B cell (primary cell): Measurements from ENCODE around the gene CHRNG. TPM values are rescaled to one million over a fixed set of nuclear protein-coding genes. Genes with fewer than 3 reads are reported as not detected.
A peak's percentile ranks its signal among the peaks of the same experiment; 100 is the strongest.

Experiments
- ATAC-seq: fragments of 200-7000 bp; cut with Tn5 transposase; one replicate; pipeline ENCODE4 v1.10.0; 2021; ENCODE audit warnings: low read depth, mild to moderate bottlenecking, moderate number of reproducible peaks, moderate library complexity
- CTCF ChIA-PET: fragments of 350-600 bp; sonication (Branson Sonifier 250); formaldehyde crosslinking; loops from one replicate; lab custom pipeline; 2021; ENCODE audit warnings: antibody characterized with exemption, inconsistent platforms; lab: Charles Lee
- POLR2A ChIA-PET: fragments of 350-600 bp; sonication (Branson Sonifier 250); formaldehyde crosslinking; loops from one replicate; lab custom pipeline; 2021; ENCODE audit warnings: antibody characterized with exemption; lab: Charles Lee
- DNase-seq: peaks from one replicate; pipeline ENCODE4 v3.0.0; 2013
- H2AFZ ChIP-seq: 2 replicates; pipeline ENCODE4 v1.6.1; 2012; ENCODE audit warnings: mild to moderate bottlenecking, low read depth, low read length; ENCODE audit not compliant: insufficient read depth, poor library complexity, severe bottlenecking
- H3K27ac ChIP-seq, 2 donors: 1 replicate in 1 of 2; 2 replicates in 1 of 2; pipeline ENCODE4 v1.5.1; 2012 to 2013; ENCODE audit warnings: low read length in 2 of 2, mild to moderate bottlenecking in 2 of 2, moderate library complexity in 1 of 2
- H3K27me3 ChIP-seq, 4 experiments: fragments of 200-600 bp in 1 of 4; sonication (generic) in 1 of 4; replicated peaks in 1 of 4; 1 replicate in 2 of 4; 2 replicates in 2 of 4; pipeline versions ENCODE4 v1.6.1 to v1.7.0; 2013 to 2016; ENCODE audit warnings: low read length in 3 of 4, mild to moderate bottlenecking in 2 of 4, mixed read lengths in 1 of 4, moderate library complexity in 1 of 4; ENCODE audit not compliant: insufficient read depth in 4 of 4, control insufficient read depth in 3 of 4; ENCODE audit errors: control extremely low read depth in 1 of 4
- H3K36me3 ChIP-seq, 2 experiments: replicated peaks in 1 of 2; 1 replicate in 1 of 2; 2 replicates in 1 of 2; pipeline versions ENCODE4 v1.6.1 to v1.7.1; 2013; ENCODE audit warnings: low read length in 1 of 2; ENCODE audit not compliant: insufficient read depth in 2 of 2, control insufficient read depth in 1 of 2; ENCODE audit errors: control extremely low read depth in 1 of 2, extremely low read depth in 1 of 2
- H3K4me1 ChIP-seq, 2 donors: fragments of 200-600 bp in 1 of 2; sonication (generic) in 1 of 2; 1 replicate in 1 of 2; 2 replicates in 1 of 2; pipeline versions ENCODE4 v1.5.1 to v1.6.1; 2013 to 2017; ENCODE audit warnings: low read length in 2 of 2; ENCODE audit not compliant: control insufficient read depth in 2 of 2, insufficient read depth in 2 of 2
- H3K4me2 ChIP-seq: replicated peaks from 2 replicates; pipeline ENCODE3; 2012; ENCODE audit warnings: mild to moderate bottlenecking, low read depth, low read length; ENCODE audit not compliant: poor library complexity, severe bottlenecking
- H3K4me3 ChIP-seq, 5 experiments: fragments of 200-600 bp in 1 of 5; sonication (generic) in 1 of 5; 1 replicate in 3 of 5; 2 replicates in 2 of 5; pipeline versions ENCODE4 v1.5.1 to v1.7.0; 2011 to 2016; ENCODE audit warnings: low read length in 4 of 5, mild to moderate bottlenecking in 4 of 5, low read depth in 2 of 5, control low read depth in 1 of 5, moderate library complexity in 1 of 5; ENCODE audit not compliant: insufficient read depth in 1 of 5; ENCODE audit errors: control extremely low read depth in 1 of 5, extremely low read depth in 1 of 5
- H3K79me2 ChIP-seq: fragments of 200-600 bp; sonication (generic); one replicate; pipeline ENCODE4 v1.6.0; 2016; ENCODE audit warnings: low read length; ENCODE audit not compliant: control insufficient read depth, insufficient read depth
- H3K9ac ChIP-seq: fragments of 200-600 bp; sonication (generic); 2 replicates; pipeline ENCODE4 v1.6.1; 2017; ENCODE audit warnings: mild to moderate bottlenecking, low read length, moderate library complexity
- H3K9me3 ChIP-seq, 3 donors: one replicate each; pipeline versions ENCODE4 v1.6.1 to v1.7.1; 2013; ENCODE audit warnings: low read length in 2 of 3; ENCODE audit not compliant: control insufficient read depth in 2 of 3, insufficient read depth in 1 of 3; ENCODE audit errors: control extremely low read depth in 1 of 3
- H4K20me1 ChIP-seq: 2 replicates; pipeline ENCODE4 v1.6.0; 2012; ENCODE audit warnings: mild to moderate bottlenecking, low read length; ENCODE audit not compliant: insufficient read depth, control insufficient read depth, poor library complexity, severe bottlenecking
- H3K27ac Mint-ChIP-seq: one replicate; pipeline ENCODE4 v1.8.0; 2021; ENCODE audit warnings: mixed read lengths
- H3K27me3 Mint-ChIP-seq: one replicate; pipeline ENCODE4 v1.8.0; 2021; ENCODE audit warnings: mixed read lengths
- H3K4me1 Mint-ChIP-seq: one replicate; pipeline ENCODE4 v1.8.0; 2021; ENCODE audit warnings: mixed read lengths
- H3K4me3 Mint-ChIP-seq: one replicate; pipeline ENCODE4 v1.8.0; 2021; ENCODE audit warnings: mixed read lengths
- H3K9me3 Mint-ChIP-seq: one replicate; pipeline ENCODE4 v1.8.0; 2022; ENCODE audit warnings: mixed read lengths; ENCODE audit not compliant: insufficient read depth
- EZH2 ChIP-seq: IDR thresholded peaks from 2 replicates; pipeline ENCODE4 v1.6.1; 2012; ENCODE audit warnings: borderline replicate concordance, low read depth, mild to moderate bottlenecking, moderate library complexity, low read length; ENCODE audit not compliant: insufficient read depth, poor library complexity, severe bottlenecking
- WGBS: methylation state at CpG from one replicate; pipeline ENCODE4 v1.1.5; 2013; ENCODE audit warnings: missing lambda C conversion rate; ENCODE audit not compliant: insufficient coverage; 5-methylcytosine and 5-hydroxymethylcytosine counted together
- intact Hi-C: fragments of 100-400 bp; cut with micrococcal nuclease; formaldehyde crosslinking; loops from one replicate; pipeline ENCODE4 v1.10.0; 2022
- polyA plus RNA-seq: library from polyadenylated mRNA; depleted of rRNA; stranded (reverse); fragments of >200 nt; gene quantifications from 2 replicates; pipeline ENCODE4 v1.2.3, GENCODE V29; 2012
- total RNA-seq, 2 donors: library from RNA; stranded (reverse); fragments of 120-200 nt in 1 of 2; gene quantifications; 1 replicate in 1 of 2; 2 replicates in 1 of 2; pipeline versions ENCODE4 v1.2.3 to v1.2.4, GENCODE V29; 2013 to 2022
- TF ChIP-seq, protein P1 (sequence below): fragments of 200-600 bp; IDR thresholded peaks from one replicate; pipeline ENCODE4 v1.8.0; 2022; ENCODE audit warnings: antibody characterized with exemption, mild to moderate bottlenecking

The CHRNG gene
- total and polyA plus RNA-seq, 2 donors (not counting 1 experiment from before 2014, with no cell fraction given) = not detected

DNA sequence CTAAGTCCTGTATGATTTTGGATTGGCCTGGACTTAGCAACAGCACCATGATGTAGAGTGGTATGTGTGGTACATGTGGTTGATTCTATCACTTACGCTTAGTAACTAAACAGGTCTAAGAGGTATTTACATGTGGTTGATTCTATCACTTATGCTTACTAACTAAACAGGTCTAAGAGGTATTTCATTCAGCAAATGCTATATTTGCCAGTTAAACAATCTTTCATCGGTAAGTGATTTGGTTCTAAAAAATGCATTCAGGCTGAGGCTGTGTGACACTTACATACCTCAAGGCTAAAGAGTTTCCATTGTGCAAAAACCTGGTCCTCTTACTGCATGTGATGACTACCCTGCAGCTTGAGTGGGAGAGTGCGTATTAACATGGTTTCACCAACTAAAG lies 24.1 kb downstream of the CHRNG start:
- Histone ChIP-seq H3K4me2 (no peak overlapping the region), H2AFZ (no peak overlapping the region), H3K27ac (no peak overlapping the region), H3K79me2 (no peaks in the 10 kb centered on the region), H3K9me3 (no peaks in the 10 kb centered on the region), H3K4me1 (peaks cover 13 to 19% of the 10 kb centered on the region in 2 donors), H3K27me3 (no peaks in the 10 kb centered on the region), H3K4me3 (no peak overlapping the region), H3K9ac (no peak overlapping the region), H3K36me3 (peaks cover 22 to 69% of the 10 kb centered on the region in 2 experiments), H4K20me1 (no peaks in the 10 kb centered on the region)
- DNase-seq (no peak), ATAC-seq (no peak)
- no peaks in the 10 kb centered on the region for H3K9me3 Mint-ChIP-seq
- ChIA-PET CTCF (no interaction called here), POLR2A (no interaction called here)
- no peak overlapping the region for H3K4me3 Mint-ChIP-seq
- intact Hi-C loops = no loop called here
- WGBS = 100% methylated on average over 1 of the region's 3 CpGs
- peak overlapping the region; percentile 6 for H3K27ac Mint-ChIP-seq
- no peaks in the 10 kb centered on the region for H3K27me3 Mint-ChIP-seq
- no peak for TF ChIP-seq EZH2
- TF ChIP-seq, protein P1, sequence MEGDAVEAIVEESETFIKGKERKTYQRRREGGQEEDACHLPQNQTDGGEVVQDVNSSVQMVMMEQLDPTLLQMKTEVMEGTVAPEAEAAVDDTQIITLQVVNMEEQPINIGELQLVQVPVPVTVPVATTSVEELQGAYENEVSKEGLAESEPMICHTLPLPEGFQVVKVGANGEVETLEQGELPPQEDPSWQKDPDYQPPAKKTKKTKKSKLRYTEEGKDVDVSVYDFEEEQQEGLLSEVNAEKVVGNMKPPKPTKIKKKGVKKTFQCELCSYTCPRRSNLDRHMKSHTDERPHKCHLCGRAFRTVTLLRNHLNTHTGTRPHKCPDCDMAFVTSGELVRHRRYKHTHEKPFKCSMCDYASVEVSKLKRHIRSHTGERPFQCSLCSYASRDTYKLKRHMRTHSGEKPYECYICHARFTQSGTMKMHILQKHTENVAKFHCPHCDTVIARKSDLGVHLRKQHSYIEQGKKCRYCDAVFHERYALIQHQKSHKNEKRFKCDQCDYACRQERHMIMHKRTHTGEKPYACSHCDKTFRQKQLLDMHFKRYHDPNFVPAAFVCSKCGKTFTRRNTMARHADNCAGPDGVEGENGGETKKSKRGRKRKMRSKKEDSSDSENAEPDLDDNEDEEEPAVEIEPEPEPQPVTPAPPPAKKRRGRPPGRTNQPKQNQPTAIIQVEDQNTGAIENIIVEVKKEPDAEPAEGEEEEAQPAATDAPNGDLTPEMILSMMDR = no peak
- peaks cover 17% of the 10 kb centered on the region for H3K4me1 Mint-ChIP-seq

DNA sequence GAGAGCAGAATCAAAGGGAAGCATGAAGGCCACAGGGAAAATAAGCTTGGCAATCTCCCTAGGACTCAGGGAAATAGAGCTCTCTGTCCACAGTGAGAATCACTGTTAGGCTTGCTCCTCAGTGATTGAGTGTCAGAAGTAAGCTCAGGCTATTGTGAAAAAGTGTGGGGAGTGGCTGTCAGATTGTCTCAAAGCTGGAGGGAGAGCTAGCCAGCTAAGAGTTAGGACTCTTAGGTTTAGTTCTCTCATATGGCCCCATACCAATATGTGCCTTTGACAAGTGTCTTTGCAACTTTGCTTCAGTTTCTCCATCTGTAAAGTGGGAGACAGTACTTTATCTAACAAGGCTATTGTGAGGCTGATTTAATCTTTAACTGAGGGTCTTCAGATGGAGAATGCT lies 28.2 kb downstream of the CHRNG start:
- Histone ChIP-seq H3K4me1 (peaks cover 4 to 7% of the 10 kb centered on the region in 2 donors), H3K9ac (no peak overlapping the region), H2AFZ (no peak overlapping the region), H3K27me3 (no peaks in the 10 kb centered on the region), H4K20me1 (no peaks in the 10 kb centered on the region), H3K27ac (no peak overlapping the region), H3K9me3 (no peaks in the 10 kb centered on the region), H3K36me3 (peaks cover 21 to 80% of the 10 kb centered on the region in 2 experiments), H3K4me2 (no peak overlapping the region), H3K79me2 (no peaks in the 10 kb centered on the region), H3K4me3 (no peak overlapping the region)
- ATAC-seq = no peak
- CTCF ChIA-PET = no interaction called here
- TF ChIP-seq, protein P1 = no peak
- no peak for TF ChIP-seq EZH2
- no peak for DNase-seq
- intact Hi-C loops = no loop called here
- Mint-ChIP-seq H3K9me3 (no peaks in the 10 kb centered on the region), H3K4me3 (no peak overlapping the region), H3K4me1 (peaks cover 7% of the 10 kb centered on the region), H3K27ac (no peak overlapping the region), H3K27me3 (no peaks in the 10 kb centered on the region)
- POLR2A ChIA-PET = no interaction called here
